GM19452 (cell line): ENCODE measurements around the gene RETREG2.

Experiments used
- ATAC-seq: cut with Tn5 transposase; IDR thresholded peaks from one replicate; pipeline ENCODE4 v1.9.1; 2021; ENCODE audit not compliant: unreplicated experiment

The RETREG2 gene

DNA sequence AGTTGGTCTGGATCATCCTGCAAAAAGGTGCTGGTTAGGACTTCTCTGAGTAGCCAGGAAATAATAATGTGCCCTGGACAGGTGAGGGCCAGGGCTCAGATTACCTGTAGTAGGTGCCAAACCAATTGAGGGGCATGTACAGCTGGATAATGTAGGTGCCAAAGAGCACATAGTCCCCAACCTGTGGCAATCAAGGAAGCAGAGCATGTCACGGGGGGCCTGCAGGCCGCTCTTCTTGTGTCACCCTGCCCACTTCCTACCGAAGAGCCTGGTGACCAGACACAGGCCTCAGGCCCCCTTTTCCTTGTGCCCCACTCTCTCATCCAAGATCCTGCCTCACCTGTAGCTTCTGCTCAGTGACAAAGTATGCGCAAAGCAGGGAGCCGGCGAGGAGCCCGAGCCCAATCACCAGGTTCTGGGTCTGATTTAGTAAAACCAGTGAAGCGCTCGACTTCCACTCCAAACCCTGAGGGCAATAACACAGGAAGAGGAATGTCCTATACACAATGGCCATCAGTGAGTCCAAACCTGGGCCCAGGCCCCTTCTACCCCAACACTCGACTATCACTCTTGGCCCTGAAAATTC is 35.5 kb downstream of the RETREG2 start:
- no peak for ATAC-seq

DNA sequence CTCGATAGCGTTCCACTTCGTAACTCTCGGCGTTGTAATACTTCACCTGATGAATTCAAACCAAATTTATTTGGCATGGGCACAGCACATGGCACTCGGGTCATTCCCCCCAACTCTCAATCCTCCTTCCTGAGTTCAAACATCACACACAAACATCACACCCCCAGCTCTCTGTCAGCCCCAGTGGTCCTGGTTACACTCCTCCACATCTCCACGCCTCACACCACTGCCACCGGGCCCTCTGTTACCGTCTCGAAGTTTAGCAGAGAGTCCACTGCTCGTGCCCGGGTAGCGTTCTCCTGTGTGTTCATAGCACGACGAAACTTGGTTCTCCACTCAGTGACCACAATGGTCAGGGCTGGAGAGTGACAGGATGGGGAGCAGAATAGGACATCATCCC is 36.1 kb downstream of the RETREG2 start:
- ATAC-seq, result no peak

DNA sequence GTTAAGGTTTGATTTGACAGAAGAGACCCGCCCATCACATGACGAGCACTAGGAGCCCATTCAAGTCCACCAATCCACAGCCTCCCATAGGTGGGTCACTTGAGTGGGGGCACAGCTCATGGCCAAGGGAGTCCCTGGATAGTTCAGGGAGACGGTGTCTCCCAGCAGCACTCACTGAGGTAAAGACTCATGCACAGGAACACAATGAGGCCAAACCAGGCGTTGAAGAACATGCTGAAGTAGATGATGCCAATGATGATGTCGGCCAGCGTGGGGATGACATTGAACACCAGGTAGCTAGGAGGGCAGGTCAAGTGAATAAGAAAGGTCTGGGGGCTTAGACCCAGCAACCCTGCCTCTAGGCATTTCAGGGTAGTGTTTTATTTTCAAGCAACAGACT is 36.7 kb downstream of the RETREG2 start:
- ATAC-seq, result no peak

DNA sequence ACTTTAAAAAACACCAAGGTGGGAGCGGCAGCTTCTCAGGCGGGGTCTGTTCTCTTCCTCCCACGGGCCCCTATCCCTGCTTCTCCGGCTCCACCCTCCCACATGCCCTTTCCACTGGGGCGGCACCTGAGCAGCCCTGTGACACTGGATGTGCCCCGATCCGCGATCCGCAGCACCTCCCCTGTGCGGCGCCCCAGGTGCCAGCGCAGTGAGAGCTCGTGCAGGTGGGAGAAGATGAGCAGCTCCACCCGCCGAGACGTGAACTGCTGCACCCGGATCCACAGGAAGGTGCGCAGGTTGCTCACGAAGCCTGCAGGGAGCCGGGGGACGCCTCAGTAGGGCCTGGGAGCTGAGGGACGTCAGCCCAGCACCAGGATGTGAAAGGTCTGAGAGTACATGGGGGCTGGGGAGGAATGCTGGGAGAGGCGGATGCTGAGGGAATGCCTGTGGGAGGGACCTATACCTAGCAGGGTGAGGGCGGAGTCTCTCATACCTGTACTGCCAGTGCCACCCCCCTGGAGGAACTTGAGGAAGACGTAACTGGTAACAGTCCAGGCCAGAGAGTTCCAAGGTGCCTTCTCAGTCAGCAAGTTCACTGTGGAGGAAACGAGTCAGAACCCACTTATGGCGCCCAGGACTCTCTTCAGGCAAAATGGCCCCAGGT is 37.9 kb downstream of the RETREG2 start:
- no peak for ATAC-seq

DNA sequence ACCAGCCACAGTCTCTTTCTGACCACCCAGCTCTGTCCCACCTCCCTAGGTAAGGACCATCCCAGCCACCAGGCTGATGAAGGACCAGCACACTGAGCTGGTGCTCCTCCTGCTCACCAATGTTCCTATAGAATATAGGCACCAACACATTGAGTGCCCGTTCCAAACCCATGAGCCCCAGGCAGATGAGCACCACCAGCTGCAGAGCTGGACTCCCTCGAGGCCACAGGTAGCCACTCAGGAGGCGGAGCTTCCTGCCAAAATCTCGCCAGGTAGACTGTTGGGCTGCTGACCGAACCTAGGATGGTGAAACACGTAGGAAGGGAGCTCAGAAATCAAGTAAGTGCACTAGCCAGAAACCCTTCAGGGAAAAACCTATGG is 38.5 kb downstream of the RETREG2 start:
- ATAC-seq, result no peak

DNA sequence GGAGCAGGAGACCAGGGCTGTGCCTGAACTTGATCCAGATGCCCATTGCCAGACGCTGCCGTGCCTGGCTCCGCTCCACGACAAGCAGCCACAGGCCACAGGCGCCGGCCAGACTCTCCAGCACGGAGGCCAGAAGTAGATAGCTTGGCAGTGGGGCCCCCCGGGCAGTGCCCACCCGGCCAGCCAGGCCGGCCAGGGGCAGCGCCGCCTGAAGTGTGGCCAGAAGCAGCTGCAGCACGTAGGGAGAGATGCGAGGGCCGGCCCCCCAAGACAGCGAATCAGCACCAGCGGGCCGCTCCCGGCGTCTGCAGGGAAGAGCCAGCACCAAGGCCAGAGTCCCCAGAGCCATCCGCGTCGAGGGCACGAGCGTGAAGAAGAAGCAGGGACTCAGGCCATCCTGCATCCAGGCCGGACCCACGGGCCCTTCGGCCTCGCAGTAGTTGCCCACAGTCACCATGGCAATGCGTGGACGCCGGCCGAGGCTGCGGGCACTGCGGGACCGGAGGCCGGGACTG is 40.2 kb downstream of the RETREG2 start:
- ATAC-seq, result peak; percentile 25

DNA sequence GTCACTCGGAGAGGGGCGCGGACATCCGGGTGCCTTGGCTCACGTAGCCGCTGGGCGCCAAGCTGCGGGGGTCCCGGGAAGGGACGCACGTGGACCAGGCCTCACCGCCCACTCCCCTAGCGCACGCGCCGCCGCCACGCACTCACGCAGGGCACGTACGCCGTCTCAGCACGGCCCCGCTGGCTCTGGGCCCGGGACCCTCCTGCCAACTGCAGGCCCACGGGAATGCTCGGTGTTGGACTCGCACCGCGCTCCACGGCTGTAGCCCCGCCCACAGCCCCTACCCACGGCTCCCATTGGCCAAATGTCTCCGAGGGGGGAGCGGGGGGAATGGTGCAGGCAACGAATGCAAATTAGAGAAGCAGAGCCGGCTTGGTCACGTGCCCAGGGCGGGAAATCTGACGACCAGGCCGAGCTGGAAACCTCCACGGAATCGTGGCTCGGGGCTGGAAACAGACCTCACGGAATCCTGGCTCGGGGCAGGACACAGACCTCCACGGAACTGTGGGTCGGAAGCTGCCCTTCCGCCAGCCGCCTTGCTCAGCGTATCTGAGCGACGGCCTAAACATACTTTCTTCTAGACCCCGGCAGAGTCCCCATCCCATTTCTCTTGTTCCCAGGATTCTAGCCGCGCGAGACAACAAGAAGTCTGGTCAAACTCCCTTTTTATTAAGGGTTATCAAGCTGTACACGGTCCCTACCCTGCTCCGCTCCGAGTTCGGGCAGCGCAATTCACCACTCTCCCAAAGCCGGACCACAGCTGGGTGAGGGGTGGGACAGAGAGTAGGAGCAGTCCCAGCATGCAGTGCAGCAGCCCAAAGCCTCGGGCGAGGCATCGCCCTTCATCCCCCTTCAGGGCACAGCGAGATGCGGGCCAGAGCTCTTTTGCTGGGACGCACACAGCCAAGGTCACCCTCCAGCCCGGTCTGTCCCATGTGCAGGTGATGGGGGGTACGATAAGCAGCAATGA is 40.9 kb downstream of the RETREG2 start, which contains the start of gene ABCB6:
Gene ABCB6, minus strand, starts transcription at position 227 of the 970 bp plus-strand sequence. CDS start 285 bp downstream, outside the sequence.
- ATAC-seq, result peak; percentile 69

DNA sequence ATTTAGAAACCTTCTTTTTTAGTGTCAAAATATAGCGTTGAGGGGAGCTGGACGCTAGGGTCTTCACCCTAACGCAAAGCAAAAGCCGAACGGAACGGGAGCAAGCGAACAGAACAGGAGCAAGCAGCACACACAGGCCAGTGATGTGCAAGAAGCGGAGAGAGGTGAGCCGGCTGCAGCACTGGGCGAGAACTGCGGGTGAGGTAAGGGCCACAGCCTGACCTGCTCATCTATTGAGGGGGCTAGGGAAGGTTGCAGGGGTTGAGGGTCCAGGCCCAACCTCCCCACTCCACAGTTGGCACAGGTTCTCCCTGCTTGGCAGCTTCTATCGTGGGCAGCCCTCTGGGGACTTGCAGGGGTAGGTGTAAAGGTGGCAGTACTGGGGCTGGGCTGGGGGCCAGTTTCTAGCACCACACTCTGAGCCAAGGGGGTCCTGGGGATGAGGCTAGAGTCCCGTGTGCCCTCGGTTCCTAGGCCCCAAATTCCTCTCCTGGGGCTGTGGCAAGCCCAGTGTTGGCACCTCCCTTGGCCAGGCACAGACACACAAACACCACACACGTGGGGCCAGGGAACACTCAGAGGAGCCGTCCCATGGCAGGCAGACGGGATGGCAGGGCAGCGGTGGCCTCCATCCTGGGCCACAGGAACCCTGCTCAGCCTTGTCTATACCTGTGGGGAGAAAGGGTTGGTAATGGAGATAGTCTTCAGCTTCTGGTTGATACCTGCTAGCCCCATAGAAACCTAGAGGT is 41.9 kb downstream of the RETREG2 start:
- no peak for ATAC-seq

DNA sequence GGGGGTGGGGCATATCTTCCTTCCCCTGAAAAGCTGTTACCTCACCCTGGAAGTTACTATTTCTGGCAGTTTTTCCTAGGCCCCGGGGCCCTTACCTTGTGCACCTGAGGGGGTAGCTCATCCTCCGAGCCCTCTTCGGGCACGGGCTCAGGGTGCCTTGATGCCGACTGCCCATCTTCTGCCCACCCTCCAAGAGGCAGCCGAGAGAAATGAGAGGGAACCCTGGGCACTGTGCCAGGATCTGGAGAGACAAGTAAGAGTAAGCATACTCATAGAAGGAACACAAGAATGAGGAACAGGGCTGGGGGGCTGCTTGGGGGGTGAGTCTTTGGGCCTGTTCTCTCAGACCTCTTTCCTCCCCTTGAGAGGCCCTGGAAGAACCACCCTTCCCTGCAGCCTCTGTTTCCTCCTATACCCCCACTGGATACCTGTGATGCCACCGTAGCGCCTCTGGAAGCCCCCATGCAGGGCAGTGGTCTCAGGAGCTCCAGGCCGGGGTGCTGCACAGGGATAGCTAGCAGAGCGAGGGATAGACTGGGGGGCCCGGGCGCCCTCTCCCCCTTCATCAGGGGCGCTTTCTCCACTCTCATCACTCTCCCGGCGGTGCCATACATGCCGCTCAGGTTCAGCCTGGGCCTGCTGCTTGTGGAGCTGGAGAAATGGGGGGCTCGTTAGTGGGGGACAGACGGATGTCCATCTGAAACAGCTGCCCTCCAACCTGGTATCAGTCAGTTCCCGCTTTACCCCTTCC is 42.8 kb downstream of the RETREG2 start:
- ATAC-seq, result no peak

DNA sequence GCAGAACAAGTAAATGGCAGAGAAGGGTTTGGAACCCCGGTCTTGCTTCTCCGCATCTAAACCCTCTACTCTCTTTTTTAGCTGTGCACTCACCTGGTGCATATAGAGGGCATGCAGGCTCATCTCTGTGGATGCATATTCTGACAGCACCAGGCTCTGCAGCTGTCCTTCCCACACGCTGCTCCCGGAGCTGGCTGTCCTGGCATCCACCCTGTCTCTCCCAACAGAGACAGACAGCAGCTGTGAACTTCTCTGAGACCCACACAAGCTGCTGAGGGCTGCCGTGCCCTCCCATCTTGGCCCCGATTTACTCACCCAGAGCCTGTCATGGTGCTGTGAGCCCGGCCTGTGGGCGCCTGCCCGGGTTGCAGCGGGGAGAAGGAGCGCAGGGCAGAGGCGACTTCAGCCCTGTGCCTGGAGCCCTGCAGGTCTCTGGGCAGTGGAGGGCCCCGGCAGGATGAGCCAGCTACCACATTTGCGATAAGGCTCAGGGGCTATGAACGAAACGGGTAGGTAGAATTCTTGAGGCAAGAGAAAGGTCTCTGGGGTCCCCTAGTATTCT is 44.0 kb downstream of the RETREG2 start:
- no peak for ATAC-seq

DNA sequence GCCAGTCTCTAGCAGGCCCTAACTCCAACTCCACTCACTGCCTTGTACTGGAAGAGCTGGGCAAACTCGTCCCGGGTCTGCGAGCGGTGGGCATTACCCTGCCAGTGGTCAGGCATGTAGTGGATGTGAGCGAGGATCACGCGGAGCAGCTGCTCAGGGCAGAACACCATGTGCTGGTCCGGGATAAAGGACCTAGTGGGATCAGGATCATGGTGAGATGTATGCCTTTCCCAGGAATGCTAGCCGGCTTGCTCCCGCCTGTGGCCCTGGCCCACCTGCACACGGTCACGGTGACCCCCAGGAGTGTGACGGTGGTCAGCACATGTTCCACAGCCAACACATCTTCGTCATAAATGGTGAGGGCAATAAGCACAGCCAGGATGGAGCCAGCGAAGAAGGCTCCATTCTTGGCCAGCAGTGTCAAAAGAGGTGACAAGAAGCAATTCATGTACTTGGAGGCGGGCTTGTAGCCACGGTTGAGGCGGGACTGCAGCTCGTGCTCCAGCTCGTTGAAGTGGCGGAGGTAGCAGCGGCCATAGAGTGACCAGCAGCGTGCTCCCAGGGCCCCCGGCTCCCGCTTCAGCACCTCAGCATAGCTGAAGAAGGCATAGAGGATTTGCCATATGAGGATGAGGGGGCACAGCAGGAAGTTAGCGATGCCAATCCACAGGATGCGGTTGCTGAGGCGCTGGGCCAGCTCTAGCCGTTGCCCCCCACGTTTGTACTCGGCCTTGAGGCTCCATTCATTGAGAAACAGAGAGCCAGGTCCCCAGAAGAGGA is 45.9 kb downstream of the RETREG2 start:
- no peak for ATAC-seq

DNA sequence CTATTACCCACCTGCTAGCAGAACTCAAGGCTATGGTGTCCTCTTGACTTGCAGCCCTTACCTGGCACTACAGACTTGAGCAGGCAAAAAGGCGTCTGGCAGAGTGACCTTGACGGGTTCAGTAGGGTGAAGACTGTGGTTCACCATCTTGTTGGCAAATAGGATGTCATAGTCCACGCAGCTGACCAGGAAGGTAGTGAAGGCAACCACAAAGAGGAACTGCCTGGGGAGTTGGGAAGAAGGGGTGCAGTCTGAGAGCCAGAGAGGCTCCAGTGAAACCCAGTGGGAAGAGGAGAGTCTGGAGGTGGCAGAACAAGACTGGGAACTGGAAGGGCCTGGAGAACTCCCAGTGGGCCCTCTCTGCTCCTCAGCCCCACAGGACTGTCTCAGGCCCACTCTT is 47.3 kb downstream of the RETREG2 start:
- no peak for ATAC-seq

DNA sequence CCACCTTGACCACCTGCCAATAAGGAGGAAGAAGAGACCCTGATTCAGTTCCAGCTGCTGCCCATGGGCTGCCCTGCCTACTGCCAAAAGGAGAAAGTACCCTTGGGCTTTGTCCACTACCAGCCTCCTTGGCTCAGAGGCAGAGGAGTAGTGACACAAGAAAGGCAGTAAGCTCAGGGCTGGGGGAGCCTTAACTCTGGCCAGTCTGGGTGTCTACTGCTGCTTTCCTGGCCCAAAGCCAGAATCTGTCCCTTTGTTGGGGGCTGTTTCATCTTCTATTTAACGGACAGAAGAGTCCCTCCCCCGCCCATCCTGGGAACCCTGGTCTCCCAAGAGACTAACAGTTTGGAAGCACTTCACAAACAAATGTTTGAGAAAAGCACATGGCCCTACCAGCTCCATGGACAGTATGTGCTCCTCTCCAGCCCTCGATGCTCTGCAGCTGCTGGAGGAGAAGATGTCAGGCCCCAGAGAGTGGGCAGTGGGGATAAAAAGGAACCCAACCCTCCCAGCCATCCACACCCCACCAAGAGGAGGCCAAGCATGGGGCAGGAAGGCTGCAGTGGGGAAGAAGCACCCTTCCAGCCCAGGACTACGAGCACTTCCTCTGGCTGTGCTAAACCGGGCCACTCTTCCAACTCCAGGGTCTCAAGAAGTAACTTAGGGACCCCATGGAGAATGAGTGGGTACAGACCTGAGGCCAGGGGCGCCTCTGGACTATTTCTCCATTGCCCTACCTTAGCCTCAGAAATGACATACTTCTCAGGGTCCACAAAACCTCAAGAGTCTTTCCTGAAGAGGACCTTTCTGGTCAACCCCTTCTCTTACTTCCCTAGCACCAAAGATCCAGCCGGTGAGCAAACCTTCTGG is 50.2 kb downstream of the RETREG2 start:
- ATAC-seq, result no peak

DNA sequence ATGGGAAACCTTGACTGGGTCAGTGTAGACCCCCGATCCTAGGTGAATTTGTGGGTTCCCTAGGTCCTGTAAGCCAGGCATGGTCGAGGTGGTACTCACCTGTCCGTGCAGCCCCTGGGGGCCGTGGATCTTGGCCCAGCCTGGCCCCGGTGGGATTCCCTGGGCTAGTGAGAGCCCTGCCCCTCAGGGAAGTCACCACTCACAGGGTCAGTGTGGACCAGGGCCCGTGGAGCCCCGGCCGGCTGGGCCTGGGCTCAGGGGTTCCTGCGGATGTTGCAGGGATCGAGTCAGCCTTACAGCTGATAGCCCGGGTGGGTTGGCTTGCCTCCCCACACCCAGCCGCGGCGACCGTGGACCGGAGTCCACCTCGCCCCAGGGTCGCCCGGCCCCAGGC is 50.8 kb downstream of the RETREG2 start:
- ATAC-seq, result no peak

DNA sequence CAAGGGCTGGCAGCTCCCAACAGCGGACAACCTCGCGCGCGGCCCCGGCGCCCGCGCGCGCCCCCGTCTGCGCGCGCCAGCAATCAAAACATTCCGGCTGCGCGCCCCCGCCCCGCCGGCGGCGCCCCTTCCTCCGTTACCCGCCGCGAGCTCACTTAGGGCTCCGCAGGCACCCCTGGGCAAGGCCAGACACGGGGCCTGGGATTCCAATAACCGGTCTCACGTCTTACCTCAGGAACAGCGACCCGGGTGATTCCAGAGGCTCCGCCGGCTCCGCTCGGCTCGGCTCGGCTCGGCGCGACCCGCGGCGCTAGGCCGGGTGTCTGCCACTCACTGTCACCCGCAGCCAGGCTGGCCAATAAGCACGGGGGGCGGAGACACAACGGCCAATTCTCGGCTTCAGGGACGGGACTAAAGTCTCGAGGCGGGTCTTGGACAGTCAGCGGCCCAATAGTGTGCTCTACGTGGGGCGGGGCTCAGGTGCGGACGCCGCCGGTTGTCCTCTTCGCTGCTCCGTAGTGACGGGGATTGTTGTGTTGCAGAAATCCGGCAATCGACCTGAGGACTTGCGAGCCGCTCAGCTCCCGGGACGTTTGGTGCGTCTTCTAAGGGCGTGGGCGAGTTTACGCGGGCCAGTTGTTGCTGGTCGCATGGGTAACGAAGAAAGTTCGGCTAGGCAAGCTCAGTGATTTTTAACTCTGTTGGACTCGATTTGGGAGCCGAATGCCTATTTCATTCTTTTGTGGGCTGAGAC is 51.4 kb downstream of the RETREG2 start, which contains the start of the genes ANKZF1 and ATG9A:
Gene ANKZF1, plus strand, starts transcription at position 502 of the 754 bp plus-strand sequence. CDS start 452 bp downstream, outside the sequence.
Gene ATG9A, minus strand, starts transcription at position 332 of the 754 bp plus-strand sequence. CDS start 1,612 bp downstream, outside the sequence.
- peak; percentile 97 for ATAC-seq

DNA sequence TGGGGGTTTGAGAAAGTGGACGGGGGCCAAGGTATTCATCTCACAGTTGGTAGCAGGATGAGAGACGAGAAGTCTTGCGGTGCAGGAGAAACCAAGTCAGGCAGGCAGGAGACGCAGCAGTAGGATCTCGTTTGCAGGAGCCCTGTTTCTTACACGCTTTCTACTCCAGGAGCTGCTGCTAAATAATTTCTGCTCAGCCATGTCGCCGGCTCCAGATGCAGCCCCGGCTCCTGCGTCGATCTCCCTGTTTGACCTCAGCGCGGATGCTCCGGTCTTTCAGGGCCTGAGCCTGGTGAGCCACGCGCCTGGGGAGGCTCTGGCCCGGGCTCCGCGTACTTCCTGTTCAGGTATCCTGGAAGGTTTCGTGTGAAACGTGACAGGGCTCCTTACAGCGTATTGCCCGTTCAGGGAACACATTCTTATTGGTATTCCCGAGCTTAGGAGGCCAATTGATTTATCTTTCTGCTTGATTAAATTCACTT is 52.0 kb downstream of the RETREG2 start:
- peak; percentile 12 for ATAC-seq

DNA sequence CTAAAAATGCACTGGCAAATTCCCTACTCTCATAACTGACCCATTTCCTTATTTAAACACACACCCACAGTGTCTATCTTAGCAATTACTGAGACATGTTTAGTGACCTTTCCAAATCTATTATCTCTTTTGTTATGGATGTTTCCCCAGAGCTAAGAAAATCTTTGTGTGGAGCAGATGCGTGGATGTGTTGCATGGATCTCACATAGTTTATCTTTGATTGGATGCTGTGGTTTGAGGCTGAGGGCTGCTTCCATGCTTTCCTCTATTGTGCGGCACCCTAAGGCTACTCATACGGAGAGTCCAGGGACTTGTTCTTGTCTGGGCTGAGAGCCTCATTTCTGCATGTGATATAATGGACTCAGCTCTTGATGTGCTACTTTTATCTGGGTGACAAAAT is 56.3 kb downstream of the RETREG2 start:
- ATAC-seq, result no peak
